B cell (primary cell): ENCODE results near the gene HIGD2B. TPM values are rescaled to one million over a fixed set of nuclear protein-coding genes. Genes with fewer than 3 reads are reported as not detected.
"Not testable (repeated sequence)": the region's sequence is repeated elsewhere in the genome, so short reads cannot be mapped to it uniquely, and the experiment has no call there.

Experiments used
- ATAC-seq: fragments of 200-7000 bp; cut with Tn5 transposase; one replicate; pipeline ENCODE4 v1.10.0; 2021; ENCODE audit warnings: low read depth, mild to moderate bottlenecking, moderate number of reproducible peaks, moderate library complexity
- CTCF ChIA-PET: fragments of 350-600 bp; sonication (Branson Sonifier 250); formaldehyde crosslinking; loops from one replicate; lab custom pipeline; 2021; ENCODE audit warnings: antibody characterized with exemption, inconsistent platforms; lab: Charles Lee
- POLR2A ChIA-PET: fragments of 350-600 bp; sonication (Branson Sonifier 250); formaldehyde crosslinking; loops from one replicate; lab custom pipeline; 2021; ENCODE audit warnings: antibody characterized with exemption; lab: Charles Lee
- DNase-seq: peaks from one replicate; pipeline ENCODE4 v3.0.0; 2013
- H2AFZ ChIP-seq: 2 replicates; pipeline ENCODE4 v1.6.1; 2012; ENCODE audit warnings: mild to moderate bottlenecking, low read depth, low read length; ENCODE audit not compliant: insufficient read depth, poor library complexity, severe bottlenecking
- H3K27ac ChIP-seq, 2 donors: 1 replicate in 1 of 2; 2 replicates in 1 of 2; pipeline ENCODE4 v1.5.1; 2012 to 2013; ENCODE audit warnings: low read length in 2 of 2, mild to moderate bottlenecking in 2 of 2, moderate library complexity in 1 of 2
- H3K27me3 ChIP-seq, 4 experiments: fragments of 200-600 bp in 1 of 4; sonication (generic) in 1 of 4; replicated peaks in 1 of 4; 1 replicate in 2 of 4; 2 replicates in 2 of 4; pipeline versions ENCODE4 v1.6.1 to v1.7.0; 2013 to 2016; ENCODE audit warnings: low read length in 3 of 4, mild to moderate bottlenecking in 2 of 4, mixed read lengths in 1 of 4, moderate library complexity in 1 of 4; ENCODE audit not compliant: insufficient read depth in 4 of 4, control insufficient read depth in 3 of 4; ENCODE audit errors: control extremely low read depth in 1 of 4
- H3K36me3 ChIP-seq, 2 experiments: replicated peaks in 1 of 2; 1 replicate in 1 of 2; 2 replicates in 1 of 2; pipeline versions ENCODE4 v1.6.1 to v1.7.1; 2013; ENCODE audit warnings: low read length in 1 of 2; ENCODE audit not compliant: insufficient read depth in 2 of 2, control insufficient read depth in 1 of 2; ENCODE audit errors: control extremely low read depth in 1 of 2, extremely low read depth in 1 of 2
- H3K4me1 ChIP-seq, 2 donors: fragments of 200-600 bp in 1 of 2; sonication (generic) in 1 of 2; 1 replicate in 1 of 2; 2 replicates in 1 of 2; pipeline versions ENCODE4 v1.5.1 to v1.6.1; 2013 to 2017; ENCODE audit warnings: low read length in 2 of 2; ENCODE audit not compliant: control insufficient read depth in 2 of 2, insufficient read depth in 2 of 2
- H3K4me2 ChIP-seq: replicated peaks from 2 replicates; pipeline ENCODE3; 2012; ENCODE audit warnings: mild to moderate bottlenecking, low read depth, low read length; ENCODE audit not compliant: poor library complexity, severe bottlenecking
- H3K4me3 ChIP-seq, 5 experiments: fragments of 200-600 bp in 1 of 5; sonication (generic) in 1 of 5; 1 replicate in 3 of 5; 2 replicates in 2 of 5; pipeline versions ENCODE4 v1.5.1 to v1.7.0; 2011 to 2016; ENCODE audit warnings: low read length in 4 of 5, mild to moderate bottlenecking in 4 of 5, low read depth in 2 of 5, control low read depth in 1 of 5, moderate library complexity in 1 of 5; ENCODE audit not compliant: insufficient read depth in 1 of 5; ENCODE audit errors: control extremely low read depth in 1 of 5, extremely low read depth in 1 of 5
- H3K79me2 ChIP-seq: fragments of 200-600 bp; sonication (generic); one replicate; pipeline ENCODE4 v1.6.0; 2016; ENCODE audit warnings: low read length; ENCODE audit not compliant: control insufficient read depth, insufficient read depth
- H3K9ac ChIP-seq: fragments of 200-600 bp; sonication (generic); 2 replicates; pipeline ENCODE4 v1.6.1; 2017; ENCODE audit warnings: mild to moderate bottlenecking, low read length, moderate library complexity
- H3K9me3 ChIP-seq, 3 donors: one replicate each; pipeline versions ENCODE4 v1.6.1 to v1.7.1; 2013; ENCODE audit warnings: low read length in 2 of 3; ENCODE audit not compliant: control insufficient read depth in 2 of 3, insufficient read depth in 1 of 3; ENCODE audit errors: control extremely low read depth in 1 of 3
- H4K20me1 ChIP-seq: 2 replicates; pipeline ENCODE4 v1.6.0; 2012; ENCODE audit warnings: mild to moderate bottlenecking, low read length; ENCODE audit not compliant: insufficient read depth, control insufficient read depth, poor library complexity, severe bottlenecking
- H3K27ac Mint-ChIP-seq: one replicate; pipeline ENCODE4 v1.8.0; 2021; ENCODE audit warnings: mixed read lengths
- H3K27me3 Mint-ChIP-seq: one replicate; pipeline ENCODE4 v1.8.0; 2021; ENCODE audit warnings: mixed read lengths
- H3K4me1 Mint-ChIP-seq: one replicate; pipeline ENCODE4 v1.8.0; 2021; ENCODE audit warnings: mixed read lengths
- H3K4me3 Mint-ChIP-seq: one replicate; pipeline ENCODE4 v1.8.0; 2021; ENCODE audit warnings: mixed read lengths
- H3K9me3 Mint-ChIP-seq: one replicate; pipeline ENCODE4 v1.8.0; 2022; ENCODE audit warnings: mixed read lengths; ENCODE audit not compliant: insufficient read depth
- CTCF ChIP-seq: fragments of 200-600 bp; IDR thresholded peaks from one replicate; pipeline ENCODE4 v1.8.0; 2022; ENCODE audit warnings: antibody characterized with exemption, mild to moderate bottlenecking
- EZH2 ChIP-seq: IDR thresholded peaks from 2 replicates; pipeline ENCODE4 v1.6.1; 2012; ENCODE audit warnings: borderline replicate concordance, low read depth, mild to moderate bottlenecking, moderate library complexity, low read length; ENCODE audit not compliant: insufficient read depth, poor library complexity, severe bottlenecking
- WGBS: methylation state at CpG from one replicate; pipeline ENCODE4 v1.1.5; 2013; ENCODE audit warnings: missing lambda C conversion rate; ENCODE audit not compliant: insufficient coverage; 5-methylcytosine and 5-hydroxymethylcytosine counted together
- intact Hi-C: fragments of 100-400 bp; cut with micrococcal nuclease; formaldehyde crosslinking; loops from one replicate; pipeline ENCODE4 v1.10.0; 2022
- polyA plus RNA-seq: library from polyadenylated mRNA; depleted of rRNA; stranded (reverse); fragments of >200 nt; gene quantifications from 2 replicates; pipeline ENCODE4 v1.2.3, GENCODE V29; 2012
- total RNA-seq, 2 donors: library from RNA; stranded (reverse); fragments of 120-200 nt in 1 of 2; gene quantifications; 1 replicate in 1 of 2; 2 replicates in 1 of 2; pipeline versions ENCODE4 v1.2.3 to v1.2.4, GENCODE V29; 2013 to 2022

HIGD2B gene
- total and polyA plus RNA-seq, 2 donors (not counting 1 experiment from before 2014, with no cell fraction given), result 0.52 TPM; not detected in 1

GRCh38 chr15:72722071-72722696 lies 36.2 kb upstream of the HIGD2B start:
- Mint-ChIP-seq H3K4me1 (no peaks in the 10 kb centered on the region), H3K4me3 (no peak overlapping the region), H3K9me3 (no peaks in the 10 kb centered on the region), H3K27me3 (no peaks in the 10 kb centered on the region), H3K27ac (no peak overlapping the region)
- no peaks in the 10 kb centered on the region for H3K4me1 ChIP-seq
- H3K4me3 ChIP-seq, result no peak overlapping the region
- no peak overlapping the region for H3K9ac ChIP-seq
- intact Hi-C loops, result loop anchor here (10.0 kb wide), 1 partner anchor 523 kb away; no protein-coding TSS in a partner anchor
- peak; percentile 88 for TF ChIP-seq CTCF
- no peak for TF ChIP-seq EZH2
- peaks cover 3 to 12% of the 10 kb centered on the region in 2 experiments for H3K36me3 ChIP-seq
- H3K4me2 ChIP-seq, result no peak overlapping the region
- WGBS, result 20% methylated on average over 1 of the region's 3 CpGs
- H3K27ac ChIP-seq, result no peak overlapping the region
- H3K79me2 ChIP-seq, result no peaks in the 10 kb centered on the region
- H4K20me1 ChIP-seq, result no peaks in the 10 kb centered on the region
- no peaks in the 10 kb centered on the region for H3K27me3 ChIP-seq
- POLR2A ChIA-PET, result no interaction called here
- ATAC-seq (no peak), DNase-seq (peak; percentile 68)
- H3K9me3 ChIP-seq, result no peaks in the 10 kb centered on the region
- no peak overlapping the region for H2AFZ ChIP-seq
- CTCF ChIA-PET, result interaction anchor here (0.6 to 4.4 kb wide), 36 partner anchors 8 to 556 kb away, joined by 3 to 28 read pairs (median 4); partner anchors contain the start of genes BBS4 and HIGD2B

- H3K4me3 ChIP-seq, H3K27me3 Mint-ChIP-seq, intact Hi-C loops, H2AFZ ChIP-seq, H3K27me3 ChIP-seq, POLR2A ChIA-PET, H3K27ac ChIP-seq, H3K4me2 ChIP-seq, H3K9me3 ChIP-seq, H3K9me3 Mint-ChIP-seq, H3K79me2 ChIP-seq, ATAC-seq, H3K4me1 ChIP-seq, H3K4me3 Mint-ChIP-seq, CTCF ChIA-PET, H4K20me1 ChIP-seq, H3K4me1 Mint-ChIP-seq, H3K9ac ChIP-seq, H3K27ac Mint-ChIP-seq, DNase-seq: not testable (repeated sequence)
- 57% methylated on average over 1 of the region's 8 CpGs for WGBS
- peaks cover 5 to 10% of the 10 kb centered on the region in 2 experiments for H3K36me3 ChIP-seq
Observed at GRCh38 chr15:72708551-72709303, 22.7 kb upstream of the HIGD2B start.
